HG03342 (cell line): ENCODE results near the gene PLA2G4D.

Experiments used
- ATAC-seq: cut with Tn5 transposase; IDR thresholded peaks from one replicate; pipeline ENCODE4 v1.9.1; 2021; ENCODE audit warnings: mild to moderate bottlenecking, moderate library complexity; ENCODE audit not compliant: unreplicated experiment

The PLA2G4D gene

GRCh38 chr15:42094512-42094963 is at the start of gene PLA2G4D:
PLA2G4D (minus strand) TSS chr15:42094562; CDS start chr15:42094459, 103 bp downstream.
- ATAC-seq: no peak

- no peak for ATAC-seq
These were observed 49.0 kb upstream of the PLA2G4D start for GRCh38 chr15:42143356-42143755.

- ATAC-seq: no peak
These were observed 47.7 kb upstream of the PLA2G4D start for GRCh38 chr15:42141795-42142667.

- no peak for ATAC-seq
These were observed 46.9 kb upstream of the PLA2G4D start for GRCh38 chr15:42141246-42141645.

DNA sequence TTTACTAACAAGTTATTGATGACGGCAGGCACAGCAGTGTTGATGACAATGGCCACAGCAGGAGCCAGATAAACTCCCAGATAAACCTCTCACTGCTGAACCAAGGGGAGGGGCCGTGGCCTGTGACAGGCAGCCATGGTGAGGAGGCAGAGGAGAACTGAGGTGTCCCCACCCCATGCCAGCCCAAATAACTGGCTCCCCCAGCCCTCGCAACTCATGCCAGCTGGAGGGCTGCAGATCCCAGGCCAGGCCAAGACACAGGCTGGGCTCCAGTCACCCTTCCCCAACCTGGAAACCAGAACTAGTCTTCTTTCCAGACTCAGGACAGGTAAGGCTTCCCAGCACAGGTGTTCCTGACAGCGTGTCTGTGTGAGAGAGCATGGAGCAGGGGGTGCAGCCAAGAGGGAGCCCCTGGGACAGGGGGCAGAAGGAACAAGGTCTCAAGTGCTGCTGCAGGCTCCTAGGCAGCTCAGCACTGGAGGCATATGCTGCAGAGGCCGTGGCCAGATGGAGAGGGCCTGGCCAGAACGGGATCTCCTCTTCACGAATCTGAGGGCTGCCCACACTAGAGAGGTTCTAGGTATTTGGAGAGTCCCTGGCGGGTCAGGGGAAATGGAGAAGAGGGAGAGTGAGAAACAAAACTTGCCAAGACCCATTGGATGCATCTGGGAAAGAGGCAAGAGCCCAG is 46.2 kb upstream of the PLA2G4D start:
- ATAC-seq: no peak

GRCh38 chr15:42139596-42139995 is 45.2 kb upstream of the PLA2G4D start:
- no peak for ATAC-seq

GRCh38 chr15:42138968-42139386 is 44.6 kb upstream of the PLA2G4D start:
- no peak for ATAC-seq

GRCh38 chr15:42138411-42138810 is 44.0 kb upstream of the PLA2G4D start:
- ATAC-seq: no peak

DNA sequence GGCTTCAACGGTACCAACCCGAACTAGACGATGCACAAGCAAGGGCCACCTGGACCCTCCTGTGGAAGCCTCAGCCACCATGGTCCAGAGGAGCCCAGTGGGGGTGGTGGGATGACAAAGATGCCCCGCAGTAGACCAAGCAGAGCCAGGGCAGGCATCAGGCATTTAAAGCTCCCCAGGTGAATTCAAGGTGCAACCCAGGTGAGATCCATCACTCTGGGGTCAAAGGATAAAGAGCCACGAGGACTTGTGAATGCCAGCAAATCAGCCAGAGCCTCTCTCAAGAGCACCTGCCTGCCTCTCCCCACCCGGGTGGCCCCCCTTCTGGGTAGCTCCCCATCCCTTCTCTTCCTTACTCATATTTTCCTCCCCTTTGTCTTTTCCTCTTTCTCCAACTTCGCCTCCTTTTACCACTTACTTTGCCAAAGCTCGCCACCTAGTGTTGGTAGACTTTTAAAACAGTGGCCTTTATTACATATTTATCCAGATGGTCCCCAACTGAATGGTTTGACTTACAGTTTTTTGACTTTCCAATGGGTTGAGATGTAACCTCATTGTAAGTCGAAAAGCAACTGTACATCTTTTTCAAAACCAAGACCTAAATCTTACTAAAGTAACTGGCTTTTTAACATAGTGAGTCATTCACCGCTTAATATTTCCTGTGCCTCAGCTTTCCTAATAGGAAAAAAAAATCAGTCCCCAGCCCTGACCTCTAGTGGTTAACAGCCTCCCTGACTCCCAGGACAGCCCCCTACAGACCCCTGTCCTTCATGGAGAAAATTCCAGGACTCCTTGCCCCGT is 43.3 kb upstream of the PLA2G4D start:
- no peak for ATAC-seq

GRCh38 chr15:42136513-42136912 is 42.2 kb upstream of the PLA2G4D start:
- ATAC-seq: no peak

DNA sequence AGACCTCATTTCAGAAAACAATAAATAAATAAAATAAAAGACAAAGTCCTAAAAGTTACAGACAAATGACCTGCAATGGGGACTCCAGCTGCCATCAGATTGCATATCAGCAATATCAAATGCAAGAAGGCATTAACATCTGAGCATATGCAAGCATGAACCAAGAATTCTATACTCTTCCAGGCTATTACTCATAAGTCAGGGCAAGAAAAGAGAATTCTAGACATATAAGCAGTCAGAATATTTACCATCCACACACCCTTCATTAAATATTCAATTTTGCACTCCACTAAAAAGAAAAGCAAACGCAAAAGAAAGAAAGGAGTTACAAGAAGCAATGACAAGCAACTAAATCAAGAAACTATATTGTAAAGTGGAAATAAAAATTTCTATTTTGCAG is 41.0 kb upstream of the PLA2G4D start:
- ATAC-seq: no peak

DNA sequence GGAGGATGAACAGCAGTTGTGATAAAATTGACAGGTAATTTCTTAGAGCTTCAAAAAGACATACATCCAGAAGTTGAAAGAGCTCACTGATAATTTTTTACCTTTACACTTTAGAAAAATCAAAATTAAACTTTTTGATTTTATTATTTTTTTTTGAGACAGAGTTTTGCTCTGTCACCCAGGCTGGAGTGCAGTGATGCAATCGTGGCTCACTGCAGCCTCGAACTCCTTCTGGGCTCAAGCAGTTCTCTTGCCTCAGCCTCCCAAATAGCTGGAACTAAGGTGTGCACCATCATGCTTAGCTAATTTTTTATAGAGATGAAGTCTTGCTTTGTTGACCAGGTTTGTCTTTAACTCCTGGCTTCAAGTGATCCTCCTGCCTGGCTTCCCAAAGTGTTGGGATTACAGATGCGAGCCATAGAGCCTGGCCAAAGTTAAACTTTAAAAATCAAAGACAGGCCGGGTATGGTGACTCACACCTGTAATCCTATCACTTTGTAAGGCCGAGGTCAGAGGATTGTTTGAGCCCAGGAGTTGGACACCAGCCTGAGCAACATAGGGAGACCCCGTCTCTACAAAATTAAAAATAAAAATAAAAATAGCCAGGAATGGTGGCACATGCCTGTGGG is 40.4 kb upstream of the PLA2G4D start:
- ATAC-seq: no peak

DNA sequence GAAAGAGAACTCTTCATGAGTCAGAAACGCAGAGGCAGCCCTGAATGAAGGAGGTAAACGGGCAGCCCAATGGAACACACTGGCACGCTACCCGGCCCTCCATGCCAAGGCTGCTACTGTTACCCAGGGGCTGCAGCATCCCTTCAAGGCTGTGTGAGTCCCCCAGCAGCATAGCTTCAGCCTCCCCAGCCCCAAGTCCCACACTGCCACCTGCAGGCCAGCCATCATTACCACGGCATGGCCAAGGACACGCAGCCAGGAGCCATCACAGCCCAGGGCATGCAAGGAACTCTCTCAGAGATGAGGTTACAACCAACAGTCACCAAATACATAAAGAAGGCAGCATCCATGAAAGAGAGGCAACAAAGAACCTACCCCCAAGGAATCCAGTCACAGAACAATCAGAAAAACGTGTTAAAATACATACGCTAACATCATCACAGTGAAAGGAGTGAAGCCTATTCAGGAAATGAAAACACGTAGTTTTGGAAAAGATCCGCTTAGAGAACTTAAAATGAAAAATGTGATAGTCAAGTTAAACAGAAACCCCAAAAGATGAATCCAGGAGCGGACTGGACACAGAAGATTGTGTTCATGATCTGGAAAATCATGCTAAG is 39.6 kb upstream of the PLA2G4D start:
- no peak for ATAC-seq

- ATAC-seq: no peak
These were observed 39.0 kb upstream of the PLA2G4D start for GRCh38 chr15:42133356-42133755.

- no peak for ATAC-seq
These were observed 37.8 kb upstream of the PLA2G4D start for GRCh38 chr15:42131826-42132806.

DNA sequence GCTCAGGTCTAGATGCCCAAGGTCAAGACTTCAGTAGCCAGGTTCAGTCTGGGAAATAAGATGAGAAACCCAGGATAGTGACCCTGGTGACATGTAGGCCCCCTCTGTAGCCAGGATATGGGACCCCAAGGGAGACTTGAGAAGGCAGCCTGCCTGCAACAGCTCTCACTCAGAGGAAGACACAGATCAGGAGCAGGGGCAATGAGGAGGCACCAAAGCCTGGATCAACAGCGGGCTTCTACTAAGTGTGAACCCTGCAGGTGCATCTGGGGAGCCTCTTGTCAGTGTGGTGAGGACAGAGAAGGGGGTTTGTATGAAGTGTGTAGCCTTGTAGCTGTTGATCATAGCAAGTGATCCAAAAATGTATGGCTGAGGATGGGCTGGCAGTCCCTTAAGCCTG is 36.6 kb upstream of the PLA2G4D start:
- no peak for ATAC-seq

DNA sequence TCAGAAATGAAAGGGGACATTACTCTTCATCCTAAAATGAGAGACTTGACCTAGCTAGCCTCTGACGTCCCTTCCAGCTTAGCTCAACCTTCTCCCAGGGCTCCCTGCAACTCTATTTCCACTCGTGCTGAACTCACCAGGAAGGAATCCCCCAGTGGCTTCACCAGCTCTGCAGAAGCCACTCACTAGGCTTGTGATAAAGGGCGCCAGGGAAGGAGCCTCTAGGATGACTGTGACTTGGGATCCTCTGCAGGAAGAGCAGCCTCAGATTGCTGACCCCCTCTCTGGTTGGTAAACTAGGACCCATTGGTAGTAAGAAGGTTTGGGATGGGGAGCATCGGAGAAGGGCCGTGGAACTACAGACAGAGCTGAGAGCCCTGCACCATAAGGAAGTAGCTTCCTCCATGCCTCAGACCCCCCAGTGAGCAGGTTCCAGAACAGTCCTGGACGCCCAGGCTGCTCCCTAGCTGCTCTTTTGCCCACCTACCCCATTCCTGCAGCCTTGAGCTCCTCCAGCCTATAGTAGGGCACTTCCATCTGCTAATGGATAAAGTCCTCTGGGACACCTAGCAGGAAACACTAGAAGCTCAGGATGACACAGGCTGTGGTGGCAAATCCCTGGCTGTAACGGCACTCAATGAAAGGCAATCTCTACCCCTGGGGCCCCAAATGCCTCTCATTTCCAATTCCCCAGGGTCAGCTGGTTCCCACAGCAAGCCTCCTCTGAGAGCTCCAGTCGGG is 36.1 kb upstream of the PLA2G4D start:
- ATAC-seq: no peak

GRCh38 chr15:42129364-42129763 is 35.0 kb upstream of the PLA2G4D start:
- no peak for ATAC-seq

DNA sequence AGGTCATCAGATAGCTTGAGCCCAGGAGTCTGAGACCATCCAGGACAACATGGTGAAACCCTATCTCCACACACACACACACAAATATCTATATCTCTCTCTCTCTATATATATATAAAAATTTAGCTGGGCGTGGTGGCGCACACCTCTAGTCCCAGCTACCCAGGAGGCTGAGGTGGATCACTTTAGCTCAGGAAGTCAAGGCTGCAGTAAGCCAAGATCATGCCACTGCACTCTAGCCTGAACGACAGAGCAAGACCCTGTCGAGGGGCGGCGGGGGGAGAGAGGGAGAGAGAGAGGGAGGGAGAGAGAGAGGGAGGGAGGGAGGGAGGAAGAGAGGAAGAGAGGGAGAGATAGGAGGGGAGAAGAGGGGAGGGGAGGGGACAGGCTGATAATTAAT is 34.1 kb upstream of the PLA2G4D start:
- ATAC-seq: no peak
